OCI-LY3 (cell line): ENCODE data around the gene PIH1D2.
"Not testable (repeated sequence)": the region's sequence is repeated elsewhere in the genome, so short reads cannot be mapped to it uniquely, and the experiment has no call there.

Experiments
- H2AFZ ChIP-seq: fragments of 200-600, 300-600 bp; shearing (Covaris generic); 2 replicates; pipeline ENCODE4 v1.6.0; 2014; ENCODE audit warnings: antibody characterized with exemption, low read depth, low read length
- H3K27ac ChIP-seq: fragments of 200-600, 300-600 bp; sonication (generic); 2 replicates; pipeline ENCODE4 v1.5.1; 2014; ENCODE audit warnings: mild to moderate bottlenecking, low read length, moderate library complexity, mixed read lengths
- H3K27me3 ChIP-seq: fragments of 200-600, 300-600 bp; sonication (generic); 2 replicates; pipeline ENCODE4 v1.6.1; 2014; ENCODE audit warnings: low read depth, low read length, mixed read lengths
- H3K36me3 ChIP-seq: fragments of 200-600, 300-600 bp; sonication (generic); replicated peaks from 2 replicates; pipeline ENCODE3; 2014; ENCODE audit warnings: low read depth, low read length, mixed read lengths
- H3K4me1 ChIP-seq: fragments of 300-600, 200-600 bp; sonication (generic); 2 replicates; pipeline ENCODE4 v1.6.1; 2014; ENCODE audit warnings: low read length, mixed read lengths
- H3K4me2 ChIP-seq: fragments of 200-600, 300-600 bp; sonication (generic); 2 replicates; pipeline ENCODE4 v1.6.1; 2014; ENCODE audit warnings: low read length, mixed read lengths
- H3K4me3 ChIP-seq: fragments of 300-600, 200-600 bp; sonication (generic); 2 replicates; pipeline ENCODE4 v1.5.1; 2014; ENCODE audit warnings: antibody characterized with exemption, mild to moderate bottlenecking, low read length, moderate library complexity
- H3K79me2 ChIP-seq: fragments of 300-600, 200-600 bp; shearing (Covaris generic); 2 replicates; pipeline ENCODE4 v1.6.1; 2014; ENCODE audit warnings: mild to moderate bottlenecking, low read length, mixed read lengths
- H3K9ac ChIP-seq: fragments of 300-600, 200-600 bp; shearing (Covaris generic); 2 replicates; pipeline ENCODE4 v1.6.0; 2014; ENCODE audit warnings: mild to moderate bottlenecking, low read length, moderate library complexity
- H3K9me3 ChIP-seq: fragments of 200-600, 300-600 bp; shearing (Covaris generic); 2 replicates; pipeline ENCODE4 v1.6.1; 2014; ENCODE audit warnings: low read length, mixed read lengths; ENCODE audit not compliant: insufficient read depth
- H4K20me1 ChIP-seq: fragments of 200-600, 300-600 bp; sonication (generic); 2 replicates; pipeline ENCODE4 v1.6.1; 2016; ENCODE audit warnings: low read length, mixed read lengths; ENCODE audit not compliant: insufficient read depth
- CTCF ChIP-seq: fragments of 200-600, 300-600 bp; sonication (generic); IDR thresholded peaks from 2 replicates; pipeline ENCODE4 v1.5.1; 2014; ENCODE audit warnings: antibody characterized with exemption, low read length, low read depth
- EZH2phosphoT487 ChIP-seq: fragments of 200-600 bp; shearing (Covaris generic); IDR thresholded peaks from 2 replicates; pipeline ENCODE4 v1.6.1; 2018; ENCODE audit warnings: antibody characterized with exemption, mixed run types, low read depth

PIH1D2 gene

GRCh38 chr11:112096194-112096593 is 22.4 kb upstream of the PIH1D2 start:
- TF ChIP-seq EZH2phosphoT487 (no peak), CTCF (no peak)
- Histone ChIP-seq H3K27me3 (no peaks in the 10 kb centered on the region), H3K36me3 (peaks cover 17% of the 10 kb centered on the region)

GRCh38 chr11:112095302-112095701 is 21.5 kb upstream of the PIH1D2 start:
- H3K36me3 ChIP-seq: peaks cover 19% of the 10 kb centered on the region
- not testable (repeated sequence) for H3K79me2 ChIP-seq

More at GRCh38 chr11:112096194-112096593, 22.4 kb upstream of the PIH1D2 start:
- no peaks in the 10 kb centered on the region for H4K20me1 ChIP-seq
- H3K79me2 ChIP-seq: no peaks in the 10 kb centered on the region
- H3K4me3 ChIP-seq: no peak overlapping the region
- H3K4me1 ChIP-seq: no peaks in the 10 kb centered on the region
- H2AFZ ChIP-seq: no peak overlapping the region
- no peak overlapping the region for H3K4me2 ChIP-seq
- H3K9ac ChIP-seq: no peak overlapping the region
- no peak overlapping the region for H3K27ac ChIP-seq
- no peaks in the 10 kb centered on the region for H3K9me3 ChIP-seq

GRCh38 chr11:112087212-112087611 is 13.4 kb upstream of the PIH1D2 start:
- Histone ChIP-seq H3K4me2 (peak overlapping the region; percentile 81), H2AFZ (no peak overlapping the region; the same call in 1 of the 2 replicates), H3K4me3 (peak overlapping the region; percentile 96), H3K36me3 (peaks cover 49% of the 10 kb centered on the region), H3K79me2 (peaks cover 57% of the 10 kb centered on the region), H4K20me1 (no peaks in the 10 kb centered on the region), H3K9ac (peak overlapping the region; percentile 94), H3K4me1 (peaks cover 16% of the 10 kb centered on the region), H3K9me3 (no peaks in the 10 kb centered on the region), H3K27ac (peak overlapping the region; percentile 50), H3K27me3 (no peaks in the 10 kb centered on the region)
- no peak for TF ChIP-seq EZH2phosphoT487
- TF ChIP-seq CTCF: no peak

More at GRCh38 chr11:112095302-112095701, 21.5 kb upstream of the PIH1D2 start:
- not testable (repeated sequence) for H3K9ac ChIP-seq, H3K9me3 ChIP-seq, H3K4me1 ChIP-seq, H3K27me3 ChIP-seq, H3K4me3 ChIP-seq, H2AFZ ChIP-seq, H3K4me2 ChIP-seq, H3K27ac ChIP-seq, H4K20me1 ChIP-seq

- Histone ChIP-seq H3K4me1 (peaks cover 16% of the 10 kb centered on the region), H2AFZ (peak within 1 kb of the TSS; percentile 82), H4K20me1 (no peaks in the 10 kb centered on the region), H3K27ac (peak within 1 kb of the TSS; percentile 66), H3K36me3 (peaks cover 53% of the 10 kb centered on the region), H3K4me2 (peak within 1 kb of the TSS; percentile 83), H3K9ac (peak within 1 kb of the TSS; percentile 94), H3K79me2 (peaks cover 57% of the 10 kb centered on the region), H3K4me3 (peak within 1 kb of the TSS; percentile 96), H3K9me3 (no peaks in the 10 kb centered on the region), H3K27me3 (no peaks in the 10 kb centered on the region)
- TF ChIP-seq CTCF (0 out of 2 replicates have a peak, but pooled peaks have one; percentile 22), EZH2phosphoT487 (no peak)
These were observed 12.8 kb upstream of the PIH1D2 start, which contains the start of the genes SDHD and TIMM8B for GRCh38 chr11:112086422-112087191. SDHD (plus strand) TSS chr11:112086873; CDS start chr11:112086908, 35 bp downstream. TIMM8B (minus strand) TSS chr11:112086756; CDS start chr11:112086723, 33 bp downstream.
